Gastroesophageal sphincter (tissue), 4 donors: ENCODE data around the gene TGIF2. TPM values are rescaled to one million over a fixed set of nuclear protein-coding genes. Genes with fewer than 3 reads are reported as not detected.

Source experiments
- ATAC-seq: fragments of 150-250 bp; one replicate; pipeline ENCODE4 v1.9.1; 2016; ENCODE audit warnings: mild to moderate bottlenecking, moderate library complexity
- H3K27ac ChIP-seq, 4 donors: fragments of 200-600 bp; sonication (generic) in 3 of 4; 1 replicate in 3 of 4; 2 replicates in 1 of 4; pipeline ENCODE4 v1.5.1; 2016 to 2019
- H3K27me3 ChIP-seq: fragments of 200-600 bp; sonication (generic); one replicate; pipeline ENCODE4 v1.5.1; 2019
- H3K36me3 ChIP-seq, 2 donors: fragments of 200-600 bp; sonication (generic); one replicate each; pipeline ENCODE4 v1.5.1; 2019; ENCODE audit warnings: control low read depth in 1 of 2
- H3K4me1 ChIP-seq, 3 donors: fragments of 200-600 bp; sonication (generic); 1 replicate in 2 of 3; 2 replicates in 1 of 3; pipeline ENCODE4 v1.5.1; 2016 to 2019; ENCODE audit warnings: control low read depth in 2 of 3
- H3K4me3 ChIP-seq, 2 donors: fragments of 200-600 bp; sonication (generic); one replicate each; pipeline ENCODE4 v1.5.1; 2019; ENCODE audit warnings: mild to moderate bottlenecking in 1 of 2, moderate library complexity in 1 of 2
- H3K9me3 ChIP-seq, 3 donors: fragments of 200-600 bp; sonication (generic); one replicate each; pipeline ENCODE4 v1.5.1; 2017 to 2019; ENCODE audit warnings: control low read depth in 2 of 3
- CTCF ChIP-seq, 4 experiments: fragments of 200-600 bp in 2 of 4; fragments of 450-650 bp in 2 of 4; sonication (generic) in 1 of 4; IDR thresholded peaks; one replicate each; pipeline ENCODE4 v1.5.1; 2017 to 2019; ENCODE audit warnings: antibody characterized with exemption in 4 of 4, mild to moderate bottlenecking in 2 of 4, moderate library complexity in 2 of 4
- EP300 ChIP-seq: sonication (generic); formaldehyde crosslinking; IDR thresholded peaks from one replicate; pipeline ENCODE4 v1.6.1; 2017; ENCODE audit warnings: antibody characterized with exemption, mild to moderate bottlenecking
- POLR2A ChIP-seq, 2 donors: fragments of 450-650 bp; IDR thresholded peaks; one replicate each; pipeline ENCODE4 v1.6.1; 2017; ENCODE audit warnings: antibody characterized with exemption in 2 of 2, mild to moderate bottlenecking in 2 of 2, moderate library complexity in 1 of 2
- POLR2AphosphoS5 ChIP-seq: sonication (generic); formaldehyde crosslinking; IDR thresholded peaks from one replicate; pipeline ENCODE4 v1.6.1; 2017; ENCODE audit warnings: antibody characterized with exemption
- WGBS, 2 donors: methylation state at CpG; one replicate each; pipeline ENCODE4 v1.1.5; 2018; ENCODE audit warnings: low coverage in 1 of 2; 5-methylcytosine and 5-hydroxymethylcytosine counted together
- total RNA-seq, 4 donors: library from RNA; depleted of rRNA; stranded (reverse); fragments of >200 nt; gene quantifications; one replicate each; pipeline ENCODE4 v1.1.0, GENCODE V29; 2016

TGIF2 gene
- total RNA-seq, 4 donors from 2014 or later: 7.2 to 14.0 (median 9.4) TPM

DNA sequence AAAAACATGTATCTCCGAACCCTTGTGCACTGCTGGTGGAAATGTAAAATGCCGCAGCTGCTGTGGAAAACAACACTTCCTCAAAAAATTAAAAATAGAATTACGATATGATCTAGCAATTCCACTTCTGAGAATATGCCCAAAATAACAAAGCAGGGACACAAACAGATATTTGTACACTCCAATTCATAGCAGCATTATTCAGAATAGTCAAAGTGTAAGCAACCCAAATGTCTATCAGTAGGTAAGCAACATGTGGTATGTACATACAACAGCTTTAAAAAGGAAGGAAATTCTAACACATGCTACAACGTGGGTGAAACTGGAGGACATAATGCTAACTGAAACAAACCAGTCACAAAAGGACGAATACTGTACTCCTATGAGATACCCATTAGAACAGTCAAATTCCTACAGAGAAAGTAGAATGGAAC, 26.5 kb downstream of the TGIF2 start:
- H3K4me3 ChIP-seq: no peak overlapping the region
- H3K36me3 ChIP-seq: no peaks in the 10 kb centered on the region
- H3K27ac ChIP-seq: no peak overlapping the region
- peaks cover 0 to 5% (median 0%) of the 10 kb centered on the region in 3 donors for H3K4me1 ChIP-seq
- WGBS, 2 donors: 42 to 49% methylated on average over 3 to 5 of the region's 5 CpGs
- ATAC-seq: no peak
- no peaks in the 10 kb centered on the region for H3K9me3 ChIP-seq
- TF ChIP-seq EP300 (no peak), CTCF (IDR thresholded peaks at IDR 0.05) (no peak), POLR2A (IDR thresholded peaks at IDR 0.05) (no peak), POLR2AphosphoS5 (no peak)
- no peaks in the 10 kb centered on the region for H3K27me3 ChIP-seq

GRCh38 chr20:36601540-36601939, 28.1 kb downstream of the TGIF2 start:
- no peak overlapping the region for H3K4me3 ChIP-seq
- TF ChIP-seq POLR2AphosphoS5 (no peak), CTCF (IDR thresholded peaks at IDR 0.05) (no peak), EP300 (no peak), POLR2A (IDR thresholded peaks at IDR 0.05) (no peak)
- no peaks in the 10 kb centered on the region for H3K36me3 ChIP-seq
- no peak overlapping the region for H3K27ac ChIP-seq
- H3K4me1 ChIP-seq: peaks cover 0 to 14% (median 0%) of the 10 kb centered on the region in 3 donors
- no peaks in the 10 kb centered on the region for H3K27me3 ChIP-seq
- no peaks in the 10 kb centered on the region for H3K9me3 ChIP-seq
- ATAC-seq: no peak
- WGBS, 2 donors: 21 to 60% methylated on average over 1 of the region's 1 CpG

GRCh38 chr20:36604952-36605398, 31.6 kb downstream of the TGIF2 start:
- H3K9me3 ChIP-seq: no peaks in the 10 kb centered on the region
- H3K27me3 ChIP-seq: no peaks in the 10 kb centered on the region
- peaks cover 0 to 31% (median 0%) of the 10 kb centered on the region in 3 donors for H3K4me1 ChIP-seq
- H3K4me3 ChIP-seq: peak overlapping the region in 1 of 2 donors; percentile 98
- TF ChIP-seq CTCF (IDR thresholded peaks at IDR 0.05): no peak
- TF ChIP-seq POLR2A (IDR thresholded peaks at IDR 0.05): no peak
- no peak for TF ChIP-seq POLR2AphosphoS5
- no peak for TF ChIP-seq EP300
- WGBS, 2 donors: 45% methylated on average over 12 of the region's 15 CpGs; no CpG with 5 or more reads in 1 of the 2 donors
- H3K36me3 ChIP-seq: peaks cover 0 to 26% of the 10 kb centered on the region in 2 donors
- peak overlapping the region; percentile 13 to 96 (median 93) for H3K27ac ChIP-seq
- no peak for ATAC-seq

GRCh38 chr20:36605399-36606157, 32.2 kb downstream of the TGIF2 start, which contains the start of gene RAB5IF:
RAB5IF (plus strand) TSS chr20:36605779; CDS start chr20:36605952, 173 bp downstream.
- no CpG with 5 or more reads among the region's 90 CpGs for WGBS, 2 donors

More at GRCh38 chr20:36605399-36606157, 32.2 kb downstream of the TGIF2 start, which contains the start of gene RAB5IF:
- no peaks in the 10 kb centered on the region for H3K27me3 ChIP-seq
- H3K9me3 ChIP-seq: no peaks in the 10 kb centered on the region
- peak; percentile 98 for ATAC-seq
- peaks cover 0 to 31% (median 0%) of the 10 kb centered on the region in 3 donors for H3K4me1 ChIP-seq
- TF ChIP-seq CTCF (IDR thresholded peaks at IDR 0.05) (peak; percentile 34 to 96 (median 90)), POLR2A (IDR thresholded peaks at IDR 0.05) (peak; percentile 52 to 68), EP300 (no peak), POLR2AphosphoS5 (peak; percentile 87)
- peaks cover 0 to 32% of the 10 kb centered on the region in 2 donors for H3K36me3 ChIP-seq
- peak within 1 kb of the TSS; percentile 73 to 96 (median 93) for H3K27ac ChIP-seq
- H3K4me3 ChIP-seq: peak within 1 kb of the TSS; percentile 81 to 98
